SU-DHL-6 (cell line): ENCODE data around the gene OSBPL10.
A peak's percentile ranks its signal among the peaks of the same experiment; 100 is the strongest.

Experiments used
- H2AFZ ChIP-seq: fragments of 200-600 bp; sonication (generic); 2 replicates; pipeline ENCODE4 v1.6.1; 2014; ENCODE audit warnings: low read depth, mild to moderate bottlenecking, moderate library complexity, mixed read lengths, antibody characterized with exemption, low read length; ENCODE audit not compliant: severe bottlenecking
- H3F3A ChIP-seq: fragments of 200-600 bp; shearing (Covaris generic); 2 replicates; pipeline ENCODE4 v1.6.0; 2016; ENCODE audit warnings: antibody characterized with exemption, mild to moderate bottlenecking; ENCODE audit not compliant: insufficient read depth
- H3K27ac ChIP-seq: fragments of 200-600 bp; sonication (generic); 2 replicates; pipeline ENCODE4 v1.5.1; 2016; ENCODE audit warnings: low read depth, mild to moderate bottlenecking, low read length, moderate library complexity, mixed read lengths
- H3K27me3 ChIP-seq: fragments of 200-600 bp; sonication (generic), shearing (Covaris generic); 2 replicates; pipeline ENCODE4 v1.6.0; 2014; ENCODE audit warnings: mild to moderate bottlenecking, low read length
- H3K36me3 ChIP-seq: fragments of 200-600 bp; sonication (generic); 2 replicates; pipeline ENCODE4 v1.6.1; 2014; ENCODE audit warnings: mild to moderate bottlenecking, low read length, mixed read lengths
- H3K4me2 ChIP-seq: fragments of 300-600, 200-600 bp; shearing (Covaris generic), sonication (generic); 2 replicates; pipeline ENCODE4 v1.6.0; 2014; ENCODE audit warnings: low read length, low read depth, mild to moderate bottlenecking; ENCODE audit not compliant: poor library complexity, severe bottlenecking
- H3K4me3 ChIP-seq: fragments of 200-600 bp; sonication (generic); 2 replicates; pipeline ENCODE4 v1.5.1; 2014; ENCODE audit warnings: antibody characterized with exemption, low read length, mild to moderate bottlenecking, mixed read lengths; ENCODE audit not compliant: insufficient read depth, poor library complexity, severe bottlenecking
- H3K79me2 ChIP-seq: fragments of 200-600 bp; sonication (generic); 2 replicates; pipeline ENCODE4 v1.6.1; 2014; ENCODE audit warnings: mild to moderate bottlenecking, low read length, moderate library complexity; ENCODE audit not compliant: insufficient read depth
- H3K9ac ChIP-seq: fragments of 200-600 bp; sonication (generic); 2 replicates; pipeline ENCODE4 v1.7.0; 2014; ENCODE audit warnings: mild to moderate bottlenecking, low read length
- H3K9me2 ChIP-seq: fragments of 200-600 bp; sonication (generic); replicated peaks from 2 replicates; pipeline ENCODE4 v1.6.1; 2014; ENCODE audit warnings: low read length; ENCODE audit not compliant: insufficient read depth
- H3K9me3 ChIP-seq: fragments of 200-600 bp; sonication (generic); 2 replicates; pipeline ENCODE4 v1.6.1; 2014; ENCODE audit warnings: low read length, mixed read lengths; ENCODE audit not compliant: insufficient read depth
- H4K20me1 ChIP-seq: fragments of 200-600 bp; sonication (generic); 2 replicates; pipeline ENCODE4 v1.6.1; 2014; ENCODE audit warnings: low read depth, mild to moderate bottlenecking, antibody characterized with exemption, low read length, moderate library complexity, mixed read lengths
- CTCF ChIP-seq: fragments of 200-600 bp; sonication (generic); IDR thresholded peaks from one replicate; pipeline ENCODE4 v1.5.1; 2017; ENCODE audit warnings: antibody characterized with exemption, mild to moderate bottlenecking, low read length, moderate library complexity; ENCODE audit not compliant: insufficient read depth, poor library complexity, severe bottlenecking
- EZH2phosphoT487 ChIP-seq: fragments of 200-600 bp; sonication (generic), shearing (Covaris generic); conservative IDR thresholded peaks from 2 replicates; pipeline ENCODE4 v1.6.1; 2018; ENCODE audit warnings: mild to moderate bottlenecking, antibody characterized with exemption, low read length, moderate library complexity, mixed read lengths

OSBPL10 gene

GRCh38 chr3:31880482-31881078 lies 100.5 kb downstream of the OSBPL10 start:
- H3K4me3 ChIP-seq, result no peak overlapping the region
- H3K27me3 ChIP-seq, result no peaks in the 10 kb centered on the region
- peak overlapping the region; percentile 10; the same call in 1 of the 2 replicates for H3K9ac ChIP-seq
- H2AFZ ChIP-seq, result no peak overlapping the region
- H3K9me2 ChIP-seq, result no peaks in the 10 kb centered on the region
- peak overlapping the region; percentile 61 for H3K4me2 ChIP-seq
- no peaks in the 10 kb centered on the region for H4K20me1 ChIP-seq
- peaks cover 88% of the 10 kb centered on the region for H3F3A ChIP-seq
- peaks cover 5% of the 10 kb centered on the region; the same call in 1 of the 2 replicates for H3K36me3 ChIP-seq
- peak overlapping the region; percentile 89 for H3K27ac ChIP-seq
- peaks cover 81% of the 10 kb centered on the region for H3K79me2 ChIP-seq
- TF ChIP-seq EZH2phosphoT487 (no peak), CTCF (no peak)
- no peaks in the 10 kb centered on the region for H3K9me3 ChIP-seq

- Histone ChIP-seq H3K4me2 (peak overlapping the region; percentile 61), H2AFZ (no peak overlapping the region), H3K27ac (peak overlapping the region; percentile 89), H3K9ac (peak overlapping the region; percentile 10; the same call in 1 of the 2 replicates), H3F3A (peaks cover 82% of the 10 kb centered on the region), H3K79me2 (peaks cover 81% of the 10 kb centered on the region), H3K4me3 (no peak overlapping the region), H3K9me3 (no peaks in the 10 kb centered on the region), H3K9me2 (no peaks in the 10 kb centered on the region), H4K20me1 (no peaks in the 10 kb centered on the region), H3K36me3 (peaks cover 6% of the 10 kb centered on the region; the same call in 1 of the 2 replicates), H3K27me3 (no peaks in the 10 kb centered on the region)
- TF ChIP-seq EZH2phosphoT487 (no peak), CTCF (no peak)
Measured at GRCh38 chr3:31880020-31880419, 101.0 kb downstream of the OSBPL10 start.

GRCh38 chr3:31879365-31879764 lies 101.7 kb downstream of the OSBPL10 start:
- H3K79me2 ChIP-seq, result peaks cover 81% of the 10 kb centered on the region

More at GRCh38 chr3:31879365-31879764, 101.7 kb downstream of the OSBPL10 start:
- no peaks in the 10 kb centered on the region for H3K9me3 ChIP-seq
- TF ChIP-seq CTCF (no peak), EZH2phosphoT487 (no peak)
- no peaks in the 10 kb centered on the region for H3K9me2 ChIP-seq
- peak overlapping the region; percentile 89 for H3K27ac ChIP-seq
- H4K20me1 ChIP-seq, result no peaks in the 10 kb centered on the region
- peaks cover 11% of the 10 kb centered on the region; the same call in 1 of the 2 replicates for H3K36me3 ChIP-seq
- no peak overlapping the region for H3K9ac ChIP-seq
- no peak overlapping the region for H2AFZ ChIP-seq
- peaks cover 79% of the 10 kb centered on the region for H3F3A ChIP-seq
- no peaks in the 10 kb centered on the region for H3K27me3 ChIP-seq
- H3K4me3 ChIP-seq, result no peak overlapping the region
- H3K4me2 ChIP-seq, result no peak overlapping the region
